ENCODE measurements around the gene SHISA2.
"Not testable (repeated sequence)": the region's sequence is repeated elsewhere in the genome, so short reads cannot be mapped to it uniquely, and the experiment has no call there.

Gene SHISA2

DNA sequence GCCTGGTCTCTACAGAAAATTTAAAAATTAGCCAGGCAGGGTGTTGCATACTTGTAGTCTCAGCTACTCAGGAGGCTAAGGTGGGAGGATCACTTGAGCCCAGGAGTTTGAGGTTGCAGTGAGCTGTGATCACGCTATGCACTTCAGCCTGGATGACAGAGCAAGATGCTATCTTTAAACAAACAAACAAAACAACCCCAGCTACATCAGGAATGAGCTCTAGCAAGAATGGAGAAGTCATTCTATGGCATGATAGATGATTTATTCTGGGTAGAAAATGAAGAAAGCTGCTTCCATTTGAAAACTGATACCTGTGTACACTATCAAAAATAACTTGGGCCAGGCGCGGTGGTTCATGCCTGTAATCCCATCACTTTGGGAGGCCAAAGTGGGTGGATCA lies 15.8 kb upstream of the SHISA2 start:
- no peaks in the 10 kb centered on the region for H3K36me3 ChIP-seq
- no peak overlapping the region for H3K9ac ChIP-seq
- no peaks in the 10 kb centered on the region for H4K20me1 ChIP-seq
- H3K4me3 ChIP-seq = no peak overlapping the region
- peaks cover 0 to 2% (median 0%) of the 10 kb centered on the region in 10 experiments; a peak in 2 of 20 replicates for H3K4me1 ChIP-seq
- H3K27ac ChIP-seq = no peak overlapping the region
- peaks cover 0 to 14% (median 0%) of the 10 kb centered on the region in 11 experiments; a peak in 3 of 22 replicates for H3K27me3 ChIP-seq
- no peak for TF ChIP-seq Cebpa-rat (IDR thresholded peaks at IDR 0.05)
- H3K9me3 ChIP-seq (replicated peaks in 1 of 11) = no peaks in the 10 kb centered on the region
- H3K4me2 ChIP-seq = no peak overlapping the region

DNA sequence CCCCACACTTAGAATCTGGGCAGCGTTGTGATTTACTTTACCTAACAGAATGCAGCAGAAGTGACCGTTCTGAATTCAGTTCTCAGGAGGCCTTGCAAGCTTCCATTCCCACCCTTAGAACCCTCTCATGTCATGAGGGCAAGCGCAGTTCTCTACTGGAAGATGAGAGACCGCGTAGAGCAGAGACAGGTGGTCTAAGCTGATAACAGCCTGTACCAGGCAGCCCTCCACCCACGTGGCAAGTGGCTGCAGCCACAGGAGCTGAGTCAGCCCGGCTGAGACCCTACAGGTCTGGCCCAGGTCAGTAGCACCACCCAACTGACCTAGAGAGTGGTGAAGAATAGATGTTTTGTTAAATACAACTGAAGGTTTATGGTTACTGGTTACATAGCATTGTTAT lies 14.7 kb upstream of the SHISA2 start:
- not testable (repeated sequence) for H3K4me2 ChIP-seq; H3K27ac ChIP-seq; H3K4me3 ChIP-seq; H4K20me1 ChIP-seq; H3K4me1 ChIP-seq; H3K9me3 ChIP-seq (replicated peaks in 1 of 11); H3K36me3 ChIP-seq; H3K9ac ChIP-seq
- H3K27me3 ChIP-seq = peaks cover 0 to 11% (median 0%) of the 10 kb centered on the region in 11 experiments; a peak in 3 of 22 replicates

DNA sequence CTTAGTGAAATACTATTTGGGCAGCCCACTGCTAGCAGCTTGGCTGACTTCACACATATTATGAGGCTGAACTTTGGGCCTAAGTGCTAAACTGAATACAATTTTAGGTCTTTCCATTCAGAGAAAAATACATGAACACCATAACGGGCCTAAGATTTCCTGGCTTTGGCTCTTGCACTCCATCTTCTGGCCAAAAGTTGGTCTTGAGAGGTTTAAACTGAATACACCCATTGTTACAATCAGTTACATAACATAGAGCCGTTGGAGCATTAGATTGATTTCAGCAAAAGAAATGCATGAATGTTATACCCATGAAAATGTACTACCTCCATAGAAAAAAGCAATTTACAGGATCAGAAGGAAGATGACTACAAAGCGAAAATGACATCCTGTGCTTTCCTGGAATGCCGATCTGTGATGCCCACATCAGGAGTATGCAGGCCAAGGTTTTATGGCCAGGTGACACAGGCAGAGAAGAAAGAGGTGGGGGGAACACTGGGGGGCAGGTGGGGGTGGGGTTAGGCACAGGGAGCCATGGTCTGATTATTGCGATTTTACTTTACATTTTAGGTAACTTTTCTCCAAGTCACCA lies 11.1 kb upstream of the SHISA2 start:
- no peak overlapping the region for H3K27ac ChIP-seq
- peaks cover 0 to 22% (median 15%) of the 10 kb centered on the region in 10 experiments; a peak in 14 of 20 replicates for H3K4me1 ChIP-seq
- no peaks in the 10 kb centered on the region for H3K9me3 ChIP-seq (replicated peaks in 1 of 11)
- no peaks in the 10 kb centered on the region for H3K36me3 ChIP-seq
- no peak overlapping the region for H3K9ac ChIP-seq
- H3K27me3 ChIP-seq = no peaks in the 10 kb centered on the region
- TF ChIP-seq Cebpa-rat (IDR thresholded peaks at IDR 0.05) = no peak
- no peak overlapping the region for H3K4me2 ChIP-seq
- H4K20me1 ChIP-seq = no peaks in the 10 kb centered on the region
- no peak overlapping the region for H3K4me3 ChIP-seq

- H3K27me3 ChIP-seq = no peaks in the 10 kb centered on the region
- H3K9ac ChIP-seq = no peak overlapping the region
- no peak overlapping the region for H3K4me3 ChIP-seq
- no peaks in the 10 kb centered on the region for H3K9me3 ChIP-seq (replicated peaks in 1 of 11)
- no peak overlapping the region for H3K4me2 ChIP-seq
- H4K20me1 ChIP-seq = no peaks in the 10 kb centered on the region
- no peaks in the 10 kb centered on the region for H3K36me3 ChIP-seq
- TF ChIP-seq Cebpa-rat (IDR thresholded peaks at IDR 0.05) = no peak
- H3K4me1 ChIP-seq = peaks cover 0 to 22% (median 15%) of the 10 kb centered on the region in 10 experiments; a peak in 14 of 20 replicates
- H3K27ac ChIP-seq = no peak overlapping the region
These were observed 10.1 kb upstream of the SHISA2 start for GRCh38 chr13:26061947-26062346.

GRCh38 chr13:26061256-26061655 lies 9.4 kb upstream of the SHISA2 start:
- Histone ChIP-seq H3K27ac (no peak overlapping the region), H3K27me3 (no peaks in the 10 kb centered on the region), H3K4me2 (no peak overlapping the region), H3K9ac (no peak overlapping the region), H4K20me1 (no peaks in the 10 kb centered on the region), H3K9me3 (replicated peaks in 1 of 11) (no peaks in the 10 kb centered on the region), H3K4me1 (peaks cover 0 to 22% (median 15%) of the 10 kb centered on the region in 10 experiments; a peak in 14 of 20 replicates), H3K36me3 (no peaks in the 10 kb centered on the region), H3K4me3 (no peak overlapping the region)
- TF ChIP-seq Cebpa-rat (IDR thresholded peaks at IDR 0.05) = no peak

DNA sequence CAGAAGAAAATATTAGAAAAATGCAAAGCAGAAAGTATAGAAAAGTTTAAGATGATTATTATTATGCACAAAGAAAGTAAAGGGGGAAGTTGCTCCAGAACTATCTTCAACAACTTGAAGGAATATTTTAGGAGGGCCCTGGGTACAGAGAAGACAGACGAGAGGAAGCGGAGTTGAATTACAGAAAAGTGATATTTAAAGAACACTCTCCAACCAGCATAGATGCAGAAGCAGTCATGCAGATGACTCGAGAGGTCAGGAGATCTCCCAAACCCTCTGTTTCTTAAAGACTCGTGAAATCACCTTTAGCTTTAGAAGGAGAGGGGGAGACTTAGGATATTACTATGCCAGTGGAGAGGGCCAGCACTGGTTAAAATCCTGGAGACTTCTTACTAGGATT lies 8.5 kb upstream of the SHISA2 start:
- no peaks in the 10 kb centered on the region for H3K27me3 ChIP-seq
- peaks cover 0 to 22% (median 15%) of the 10 kb centered on the region in 10 experiments; a peak in 14 of 20 replicates for H3K4me1 ChIP-seq
- peak overlapping the region in 6 of 11 experiments; percentile 7 to 48 (median 20); a peak in 5 of 22 replicates for H3K4me2 ChIP-seq
- no peak overlapping the region for H3K4me3 ChIP-seq
- no peak overlapping the region for H3K27ac ChIP-seq
- no peak overlapping the region for H3K9ac ChIP-seq
- no peak for TF ChIP-seq Cebpa-rat (IDR thresholded peaks at IDR 0.05)
- H4K20me1 ChIP-seq = no peaks in the 10 kb centered on the region
- no peaks in the 10 kb centered on the region for H3K36me3 ChIP-seq
- no peaks in the 10 kb centered on the region for H3K9me3 ChIP-seq (replicated peaks in 1 of 11)

DNA sequence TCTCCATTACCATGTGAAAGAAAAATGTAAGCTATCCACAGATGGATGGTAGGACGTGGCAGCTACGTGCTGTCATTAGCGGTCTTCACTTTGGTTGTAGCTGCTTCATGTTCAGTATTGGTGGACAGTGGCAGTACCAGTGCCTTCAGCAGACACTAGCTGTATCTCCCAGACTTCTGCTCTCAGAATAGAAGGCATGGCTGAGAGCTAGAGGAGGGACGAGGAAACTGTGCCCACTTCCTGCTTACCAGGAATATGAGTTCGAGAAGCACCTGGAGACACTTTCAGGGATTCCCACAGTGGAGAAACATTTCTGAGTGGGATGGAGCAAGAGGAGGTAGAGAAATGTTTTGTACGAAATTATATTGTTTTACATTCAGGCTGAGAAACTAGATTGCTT lies 6.9 kb upstream of the SHISA2 start:
- Histone ChIP-seq H3K4me1 (peaks cover 0 to 22% (median 15%) of the 10 kb centered on the region in 10 experiments; a peak in 14 of 20 replicates), H3K4me3 (no peak overlapping the region), H3K9ac (no peak overlapping the region), H3K36me3 (no peaks in the 10 kb centered on the region), H3K27me3 (no peaks in the 10 kb centered on the region), H3K9me3 (replicated peaks in 1 of 11) (no peaks in the 10 kb centered on the region), H3K4me2 (peak overlapping the region in 6 of 11 experiments; percentile 0 to 26 (median 13); a peak in 5 of 22 replicates), H4K20me1 (no peaks in the 10 kb centered on the region), H3K27ac (no peak overlapping the region)
- no peak for TF ChIP-seq Cebpa-rat (IDR thresholded peaks at IDR 0.05)

DNA sequence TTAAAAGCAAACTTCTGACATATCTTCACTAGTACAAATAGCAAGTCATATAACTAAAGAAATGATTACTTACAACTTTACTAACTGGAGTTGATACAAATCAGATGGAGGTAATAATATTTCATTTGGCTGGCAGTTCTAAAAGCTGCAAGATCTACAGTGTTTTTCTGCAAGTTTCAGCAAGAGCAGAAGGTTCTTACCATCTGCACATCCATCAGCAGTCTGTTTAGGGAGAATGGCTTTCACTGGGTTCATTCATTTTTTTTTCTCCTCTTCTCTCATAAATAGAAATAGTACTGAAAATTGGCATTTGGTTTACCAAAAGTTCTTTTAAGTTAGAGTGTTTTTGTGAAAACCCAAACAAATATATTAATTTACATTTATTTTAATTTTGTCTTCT lies 3.1 kb upstream of the SHISA2 start:
- no peak for TF ChIP-seq Cebpa-rat (IDR thresholded peaks at IDR 0.05)
- Histone ChIP-seq H3K9me3 (replicated peaks in 1 of 11) (peaks cover 8 to 22% (median 18%) of the 10 kb centered on the region in 11 experiments; a peak in 19 of 22 replicates), H4K20me1 (peaks cover 0 to 11% (median 0%) of the 10 kb centered on the region in 11 experiments; a peak in 4 of 22 replicates), H3K4me1 (peaks cover 8 to 32% (median 28%) of the 10 kb centered on the region in 10 experiments; a peak in 17 of 20 replicates), H3K4me2 (no peak overlapping the region), H3K36me3 (no peaks in the 10 kb centered on the region), H3K27me3 (peaks cover 13 to 22% (median 16%) of the 10 kb centered on the region in 11 experiments; a peak in 21 of 22 replicates), H3K9ac (no peak overlapping the region), H3K27ac (no peak overlapping the region), H3K4me3 (no peak overlapping the region)

- Histone ChIP-seq H3K27ac (no peak overlapping the region), H3K9me3 (replicated peaks in 1 of 11) (peaks cover 8 to 22% (median 18%) of the 10 kb centered on the region in 11 experiments; a peak in 19 of 22 replicates), H3K9ac (no peak overlapping the region), H4K20me1 (peaks cover 0 to 11% (median 0%) of the 10 kb centered on the region in 11 experiments; a peak in 4 of 22 replicates), H3K4me3 (no peak overlapping the region), H3K36me3 (no peaks in the 10 kb centered on the region), H3K27me3 (peaks cover 21 to 36% (median 28%) of the 10 kb centered on the region in 11 experiments), H3K4me1 (peaks cover 8 to 39% (median 31%) of the 10 kb centered on the region in 10 experiments; a peak in 17 of 20 replicates), H3K4me2 (peak overlapping the region in 4 of 11 experiments; percentile 81 to 87 (median 84); a peak in 5 of 22 replicates)
- TF ChIP-seq Cebpa-rat (IDR thresholded peaks at IDR 0.05) = no peak
These were observed 1.7 kb upstream of the SHISA2 start for GRCh38 chr13:26053418-26053980.
